ENCODE measurements around the gene MAPT.
"Not testable (repeated sequence)": the region's sequence is repeated elsewhere in the genome, so short reads cannot be mapped to it uniquely, and the experiment has no call there.

Gene MAPT

DNA sequence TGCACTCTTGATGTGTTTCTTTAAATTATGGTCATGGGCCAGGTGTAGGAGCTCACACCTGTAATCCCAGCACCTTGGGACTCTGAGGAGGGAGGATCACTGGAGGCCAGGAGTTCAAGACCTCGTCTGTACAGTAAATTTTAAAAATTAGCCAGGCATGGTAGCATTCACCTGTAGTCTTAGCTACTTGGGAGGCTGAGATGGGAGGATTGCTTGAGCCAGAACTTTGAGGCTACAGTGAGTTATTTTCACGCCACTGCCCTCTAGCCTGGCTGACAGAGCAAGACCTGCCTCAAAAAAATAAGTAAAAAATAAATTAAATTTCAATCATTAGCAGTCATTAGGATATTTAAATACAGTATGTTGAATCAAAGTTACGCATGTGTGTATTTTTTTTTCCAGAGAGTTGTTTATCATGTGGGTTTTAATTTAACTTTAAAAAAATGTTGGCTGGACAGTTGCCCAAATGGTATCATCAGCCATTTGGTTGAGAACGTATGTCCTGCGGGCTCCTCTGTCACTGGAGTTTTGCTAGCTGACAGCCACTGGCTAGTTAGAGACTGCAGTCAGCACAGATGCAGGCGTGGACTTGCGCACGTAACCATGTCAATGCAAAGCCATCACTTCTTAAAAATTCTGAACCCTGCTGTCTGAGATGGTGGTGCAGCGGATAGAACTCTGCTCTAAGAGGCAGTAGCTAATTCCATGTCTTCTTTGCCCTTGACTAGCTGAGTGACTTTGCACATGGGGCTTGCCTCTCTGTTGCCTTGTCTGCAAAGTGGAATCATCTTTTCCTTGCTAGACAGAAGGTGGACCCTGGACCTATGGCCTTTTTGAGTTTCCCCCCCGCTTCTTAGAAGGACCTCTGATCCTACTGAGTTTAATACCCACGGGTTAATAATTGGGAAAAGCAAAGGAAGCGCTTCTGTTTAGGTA, 40.0 kb downstream of the MAPT start:
- no peak overlapping the region for H3K4me3 ChIP-seq (ENCODE audit: low read depth, low read length)
- DNase-seq (ENCODE audit: low read depth): no peak
- TF ChIP-seq, protein P1, sequence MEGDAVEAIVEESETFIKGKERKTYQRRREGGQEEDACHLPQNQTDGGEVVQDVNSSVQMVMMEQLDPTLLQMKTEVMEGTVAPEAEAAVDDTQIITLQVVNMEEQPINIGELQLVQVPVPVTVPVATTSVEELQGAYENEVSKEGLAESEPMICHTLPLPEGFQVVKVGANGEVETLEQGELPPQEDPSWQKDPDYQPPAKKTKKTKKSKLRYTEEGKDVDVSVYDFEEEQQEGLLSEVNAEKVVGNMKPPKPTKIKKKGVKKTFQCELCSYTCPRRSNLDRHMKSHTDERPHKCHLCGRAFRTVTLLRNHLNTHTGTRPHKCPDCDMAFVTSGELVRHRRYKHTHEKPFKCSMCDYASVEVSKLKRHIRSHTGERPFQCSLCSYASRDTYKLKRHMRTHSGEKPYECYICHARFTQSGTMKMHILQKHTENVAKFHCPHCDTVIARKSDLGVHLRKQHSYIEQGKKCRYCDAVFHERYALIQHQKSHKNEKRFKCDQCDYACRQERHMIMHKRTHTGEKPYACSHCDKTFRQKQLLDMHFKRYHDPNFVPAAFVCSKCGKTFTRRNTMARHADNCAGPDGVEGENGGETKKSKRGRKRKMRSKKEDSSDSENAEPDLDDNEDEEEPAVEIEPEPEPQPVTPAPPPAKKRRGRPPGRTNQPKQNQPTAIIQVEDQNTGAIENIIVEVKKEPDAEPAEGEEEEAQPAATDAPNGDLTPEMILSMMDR (conservative IDR thresholded peaks at IDR 0.05; ENCODE audit: low read depth, low read length): no peak

DNA sequence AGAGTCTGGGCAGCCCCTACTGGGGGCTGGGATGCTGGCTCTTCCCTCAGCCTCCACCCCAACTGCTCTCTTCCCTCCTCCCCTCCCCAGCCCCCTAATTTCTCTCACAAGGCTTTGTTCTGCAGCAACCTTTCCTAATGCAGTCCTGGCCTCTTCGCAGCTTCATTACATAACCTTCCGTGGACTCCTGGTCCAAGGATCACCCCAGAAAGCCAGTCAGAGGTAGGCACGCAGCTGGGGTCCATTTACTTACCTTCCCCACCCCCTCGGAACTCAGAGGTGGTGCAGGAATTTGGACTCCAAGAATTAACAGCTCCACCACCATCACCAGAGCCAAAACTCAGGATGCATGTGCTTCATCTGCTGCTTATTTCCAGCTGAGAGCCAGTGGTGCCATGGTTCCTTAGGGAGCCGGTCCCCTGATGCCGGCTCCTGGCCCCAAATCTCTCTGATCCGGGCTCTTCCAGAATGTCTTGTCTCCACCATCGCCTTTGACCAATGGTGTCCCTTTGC, 40.9 kb downstream of the MAPT start:
- TF ChIP-seq, protein P1 (conservative IDR thresholded peaks at IDR 0.05; ENCODE audit: low read depth, low read length): no peak

DNA sequence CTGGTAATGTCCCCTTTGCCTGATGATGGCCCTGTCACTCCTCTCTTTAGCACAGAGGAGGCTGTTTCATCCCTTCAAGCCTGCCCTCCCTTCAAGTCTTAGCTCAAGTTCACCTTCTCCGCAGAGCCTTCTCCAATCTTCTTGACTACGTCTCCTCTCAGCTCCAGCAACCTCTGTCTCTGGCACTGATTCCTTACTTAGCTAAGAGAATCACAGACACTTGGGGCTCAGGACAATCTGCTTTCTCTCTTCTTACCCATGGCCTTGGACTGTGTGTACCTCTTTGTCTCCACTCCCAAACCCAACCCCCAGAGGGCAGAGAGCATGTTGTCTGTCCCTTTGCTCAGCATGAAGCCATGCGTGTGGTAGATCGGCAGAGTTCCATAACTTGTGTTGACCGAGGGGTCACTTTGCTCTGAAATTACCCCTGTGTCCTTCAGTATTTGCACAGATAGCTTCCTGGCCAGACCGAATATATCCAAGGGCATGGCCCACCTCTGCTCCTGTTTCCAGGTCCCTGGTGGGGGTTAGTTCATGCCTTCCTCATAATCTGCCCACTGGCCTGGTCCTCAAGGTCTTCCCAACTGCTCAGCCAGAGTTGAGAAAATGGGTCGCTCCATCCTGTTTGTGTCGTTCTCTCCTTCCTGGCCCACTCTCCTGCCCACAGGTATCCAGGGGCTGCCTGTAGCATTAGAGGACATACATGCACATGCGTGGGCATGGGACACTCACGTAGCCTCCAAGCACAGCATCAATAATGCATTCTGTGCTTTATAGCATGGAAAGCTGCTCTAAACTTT, 41.6 kb downstream of the MAPT start:
- H3K4me3 ChIP-seq (ENCODE audit: low read depth, low read length): no peak overlapping the region
- no peak for DNase-seq (ENCODE audit: low read depth)
- TF ChIP-seq, protein P1 (conservative IDR thresholded peaks at IDR 0.05; ENCODE audit: low read depth, low read length): no peak

More for the DNA sequence above, 40.9 kb downstream of the MAPT start:
- no peak overlapping the region for H3K4me3 ChIP-seq (ENCODE audit: low read depth, low read length)
- DNase-seq (ENCODE audit: low read depth): no peak

DNA sequence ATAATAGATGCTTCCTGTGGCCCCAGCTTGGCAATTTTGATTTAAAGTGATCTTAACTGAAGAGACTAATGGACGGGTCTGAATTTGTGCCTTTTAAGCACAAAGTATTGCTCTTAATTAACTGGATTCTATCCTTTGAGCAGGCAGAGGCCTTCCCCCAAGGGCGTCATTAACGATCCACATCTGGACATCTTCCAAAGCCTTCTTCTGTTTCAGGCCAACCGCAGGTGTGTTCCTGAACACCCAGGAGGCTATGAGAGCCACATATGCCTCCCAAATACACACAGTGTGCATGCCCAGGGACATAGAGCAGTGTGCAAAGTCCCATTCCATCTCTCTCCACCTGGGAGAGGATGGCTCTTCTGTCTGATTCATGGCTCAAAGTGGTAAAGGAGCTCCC, 42.3 kb downstream of the MAPT start:
- TF ChIP-seq, protein P1 (conservative IDR thresholded peaks at IDR 0.05; ENCODE audit: low read depth, low read length): no peak
- no peak overlapping the region for H3K4me3 ChIP-seq (ENCODE audit: low read depth, low read length)
- DNase-seq (ENCODE audit: low read depth): no peak

DNA sequence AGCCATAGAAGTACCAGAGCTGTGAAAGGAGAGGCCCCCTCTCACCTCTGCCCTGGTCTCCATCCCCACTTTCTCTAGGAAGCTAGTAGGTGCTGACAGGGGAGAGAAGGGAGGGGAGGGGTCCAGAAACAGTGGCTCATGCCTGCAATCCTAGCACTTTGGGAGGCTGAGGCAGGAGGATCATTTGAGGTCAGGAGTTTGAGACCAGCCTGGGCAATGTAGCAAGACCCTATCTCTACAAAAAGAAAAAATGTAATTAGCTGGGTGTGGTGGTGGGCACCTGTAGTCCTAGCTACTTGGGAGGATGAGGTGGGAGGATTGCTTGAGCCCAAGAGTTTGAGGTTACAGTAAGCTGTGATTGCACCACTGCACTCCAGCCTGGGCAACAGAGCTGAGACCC, 42.8 kb downstream of the MAPT start:
- DNase-seq (ENCODE audit: low read depth); H3K4me3 ChIP-seq (ENCODE audit: low read depth, low read length): not testable (repeated sequence)

DNA sequence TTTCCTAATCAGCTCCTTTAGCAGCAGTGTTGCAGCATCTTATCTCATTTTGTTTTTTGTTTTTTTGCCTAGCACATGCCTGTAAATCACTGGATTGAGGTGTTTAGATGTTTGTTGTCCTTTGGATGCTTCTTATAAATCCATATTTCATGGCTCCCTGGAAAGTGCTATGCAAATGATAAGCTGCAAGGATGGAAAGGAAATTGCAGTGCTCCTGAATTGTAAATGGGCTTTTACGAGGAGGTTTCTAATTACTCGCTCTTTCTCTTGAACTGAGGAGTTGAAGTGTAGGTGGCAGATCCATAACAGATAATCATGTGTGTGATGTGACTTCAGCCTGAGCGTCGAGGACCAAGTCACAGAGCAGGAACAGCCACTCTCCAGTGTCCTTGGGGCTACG, 45.0 kb downstream of the MAPT start:
- no peak overlapping the region for H3K4me3 ChIP-seq (ENCODE audit: low read depth, low read length)
- TF ChIP-seq, protein P1 (conservative IDR thresholded peaks at IDR 0.05; ENCODE audit: low read depth, low read length): no peak
- no peak for DNase-seq (ENCODE audit: low read depth)

DNA sequence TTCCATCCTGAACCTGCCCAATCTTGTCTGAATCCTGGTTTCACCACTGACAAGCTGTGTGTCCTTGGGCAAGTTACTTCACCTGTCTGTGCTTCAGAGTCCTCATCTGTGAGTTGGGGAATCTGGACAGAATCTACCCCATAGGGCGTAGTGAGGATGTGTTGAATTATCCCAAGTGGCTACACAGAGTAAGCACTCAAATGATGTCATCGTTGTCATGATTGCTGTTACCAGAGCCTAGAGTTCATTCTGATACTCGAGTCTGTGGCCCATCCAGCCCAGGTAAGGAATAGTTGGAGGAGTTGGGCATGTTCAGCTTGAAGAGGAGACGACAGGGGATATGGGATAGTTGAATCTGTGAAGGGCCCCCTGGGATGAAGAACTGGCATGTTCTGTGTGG, 45.9 kb downstream of the MAPT start:
- DNase-seq (ENCODE audit: low read depth): no peak
- no peak overlapping the region for H3K4me3 ChIP-seq (ENCODE audit: low read depth, low read length)
- TF ChIP-seq, protein P1 (conservative IDR thresholded peaks at IDR 0.05; ENCODE audit: low read depth, low read length): no peak
